ENCODE data around the gene KRT83.

- no peak for TF ChIP-seq CTCF (IDR thresholded peaks at IDR 0.05; ENCODE audit: low read depth, low read length, poor library complexity, severe bottlenecking)
- TF ChIP-seq EZH2phosphoT487 (IDR thresholded peaks at IDR 0.05; ENCODE audit: borderline replicate concordance, low read length), result no peak
Observed at GRCh38 chr12:52332381-52332780, 11.2 kb upstream of the KRT83 start.

Data from DOHH2 (cell line).